ENCODE results near the gene ID1.
"Not testable (repeated sequence)": the region's sequence is repeated elsewhere in the genome, so short reads cannot be mapped to it uniquely, and the experiment has no call there.

The ID1 gene

GRCh38 chr20:31617432-31618104 is 12.5 kb downstream of the ID1 start:
- no peak overlapping the region for H3K4me2 ChIP-seq (ENCODE audit: low read length)
- TF ChIP-seq CTCF (IDR thresholded peaks at IDR 0.05; ENCODE audit: low read depth, low read length, poor library complexity, severe bottlenecking), result no peak
- TF ChIP-seq EZH2phosphoT487 (IDR thresholded peaks at IDR 0.05; ENCODE audit: borderline replicate concordance, low read length), result no peak
- no peaks in the 10 kb centered on the region for H3F3A ChIP-seq (ENCODE audit: control insufficient read depth, insufficient read depth)
- no peaks in the 10 kb centered on the region for H3K9me3 ChIP-seq (ENCODE audit: control insufficient read depth, insufficient read depth, low read length)
- no peaks in the 10 kb centered on the region for H3K79me2 ChIP-seq (ENCODE audit: control insufficient read depth, low read length)
- H3K36me3 ChIP-seq (ENCODE audit: control insufficient read depth, low read length), result no peaks in the 10 kb centered on the region
- no peak overlapping the region for H3K27ac ChIP-seq (ENCODE audit: low read depth, low read length)
- H3K4me1 ChIP-seq (ENCODE audit: control insufficient read depth, low read length), result peaks cover 17% of the 10 kb centered on the region
- H3K27me3 ChIP-seq (ENCODE audit: control insufficient read depth, low read length), result no peaks in the 10 kb centered on the region
- H3K4me3 ChIP-seq (ENCODE audit: low read length), result no peak overlapping the region
- no peaks in the 10 kb centered on the region for H4K20me1 ChIP-seq (ENCODE audit: control insufficient read depth, insufficient read depth, low read depth, low read length)
- no peaks in the 10 kb centered on the region for H3K9me2 ChIP-seq (replicated peaks; ENCODE audit: control insufficient read depth, low read length)

- Histone ChIP-seq H3K27me3 (ENCODE audit: control insufficient read depth, low read length) (no peaks in the 10 kb centered on the region), H3K36me3 (ENCODE audit: control insufficient read depth, low read length) (no peaks in the 10 kb centered on the region), H3F3A (ENCODE audit: control insufficient read depth, insufficient read depth) (no peaks in the 10 kb centered on the region), H3K27ac (ENCODE audit: low read depth, low read length) (no peak overlapping the region), H3K4me1 (ENCODE audit: control insufficient read depth, low read length) (peaks cover 19% of the 10 kb centered on the region), H3K4me3 (ENCODE audit: low read length) (no peak overlapping the region), H4K20me1 (ENCODE audit: control insufficient read depth, insufficient read depth, low read depth, low read length) (no peaks in the 10 kb centered on the region), H3K79me2 (ENCODE audit: control insufficient read depth, low read length) (no peaks in the 10 kb centered on the region), H3K9me3 (ENCODE audit: control insufficient read depth, insufficient read depth, low read length) (no peaks in the 10 kb centered on the region), H3K4me2 (ENCODE audit: low read length) (no peak overlapping the region), H3K9me2 (replicated peaks; ENCODE audit: control insufficient read depth, low read length) (no peaks in the 10 kb centered on the region)
- TF ChIP-seq EZH2phosphoT487 (IDR thresholded peaks at IDR 0.05; ENCODE audit: borderline replicate concordance, low read length) (no peak), CTCF (IDR thresholded peaks at IDR 0.05; ENCODE audit: low read depth, low read length, poor library complexity, severe bottlenecking) (no peak)
Observed at GRCh38 chr20:31620246-31620645, 15.2 kb downstream of the ID1 start.

- not testable (repeated sequence) for H3K27me3 ChIP-seq (ENCODE audit: control insufficient read depth, low read length); H3K27ac ChIP-seq (ENCODE audit: low read depth, low read length); H3K4me3 ChIP-seq (ENCODE audit: low read length); H3K9me3 ChIP-seq (ENCODE audit: control insufficient read depth, insufficient read depth, low read length); H3F3A ChIP-seq (ENCODE audit: control insufficient read depth, insufficient read depth); H4K20me1 ChIP-seq (ENCODE audit: control insufficient read depth, insufficient read depth, low read depth, low read length); H3K4me2 ChIP-seq (ENCODE audit: low read length); H3K9me2 ChIP-seq (replicated peaks; ENCODE audit: control insufficient read depth, low read length); H3K79me2 ChIP-seq (ENCODE audit: control insufficient read depth, low read length); H3K36me3 ChIP-seq (ENCODE audit: control insufficient read depth, low read length)
- H3K4me1 ChIP-seq (ENCODE audit: control insufficient read depth, low read length), result peaks cover 19% of the 10 kb centered on the region
Observed at GRCh38 chr20:31623123-31623505, 18.0 kb downstream of the ID1 start.

- H3K9me3 ChIP-seq (ENCODE audit: control insufficient read depth, insufficient read depth, low read length); H3K4me3 ChIP-seq (ENCODE audit: low read length); H3K27me3 ChIP-seq (ENCODE audit: control insufficient read depth, low read length); H4K20me1 ChIP-seq (ENCODE audit: control insufficient read depth, insufficient read depth, low read depth, low read length); H3K36me3 ChIP-seq (ENCODE audit: control insufficient read depth, low read length); H3K27ac ChIP-seq (ENCODE audit: low read depth, low read length); H3K79me2 ChIP-seq (ENCODE audit: control insufficient read depth, low read length); H3F3A ChIP-seq (ENCODE audit: control insufficient read depth, insufficient read depth); H3K4me2 ChIP-seq (ENCODE audit: low read length); H3K9me2 ChIP-seq (replicated peaks; ENCODE audit: control insufficient read depth, low read length): not testable (repeated sequence)
- peaks cover 14% of the 10 kb centered on the region for H3K4me1 ChIP-seq (ENCODE audit: control insufficient read depth, low read length)
Observed at GRCh38 chr20:31626534-31626933, 21.4 kb downstream of the ID1 start.

GRCh38 chr20:31628057-31628456 is 23.0 kb downstream of the ID1 start:
- H3K79me2 ChIP-seq (ENCODE audit: control insufficient read depth, low read length); H3K4me2 ChIP-seq (ENCODE audit: low read length); H3K9me3 ChIP-seq (ENCODE audit: control insufficient read depth, insufficient read depth, low read length); H3F3A ChIP-seq (ENCODE audit: control insufficient read depth, insufficient read depth); H3K27ac ChIP-seq (ENCODE audit: low read depth, low read length); H3K36me3 ChIP-seq (ENCODE audit: control insufficient read depth, low read length); H3K9me2 ChIP-seq (replicated peaks; ENCODE audit: control insufficient read depth, low read length); H3K4me1 ChIP-seq (ENCODE audit: control insufficient read depth, low read length); H4K20me1 ChIP-seq (ENCODE audit: control insufficient read depth, insufficient read depth, low read depth, low read length); H3K4me3 ChIP-seq (ENCODE audit: low read length); H3K27me3 ChIP-seq (ENCODE audit: control insufficient read depth, low read length): not testable (repeated sequence)

Data from DOHH2 (cell line).